ENCODE measurements around the gene TMEM59L.

- TF ChIP-seq, protein P1, sequence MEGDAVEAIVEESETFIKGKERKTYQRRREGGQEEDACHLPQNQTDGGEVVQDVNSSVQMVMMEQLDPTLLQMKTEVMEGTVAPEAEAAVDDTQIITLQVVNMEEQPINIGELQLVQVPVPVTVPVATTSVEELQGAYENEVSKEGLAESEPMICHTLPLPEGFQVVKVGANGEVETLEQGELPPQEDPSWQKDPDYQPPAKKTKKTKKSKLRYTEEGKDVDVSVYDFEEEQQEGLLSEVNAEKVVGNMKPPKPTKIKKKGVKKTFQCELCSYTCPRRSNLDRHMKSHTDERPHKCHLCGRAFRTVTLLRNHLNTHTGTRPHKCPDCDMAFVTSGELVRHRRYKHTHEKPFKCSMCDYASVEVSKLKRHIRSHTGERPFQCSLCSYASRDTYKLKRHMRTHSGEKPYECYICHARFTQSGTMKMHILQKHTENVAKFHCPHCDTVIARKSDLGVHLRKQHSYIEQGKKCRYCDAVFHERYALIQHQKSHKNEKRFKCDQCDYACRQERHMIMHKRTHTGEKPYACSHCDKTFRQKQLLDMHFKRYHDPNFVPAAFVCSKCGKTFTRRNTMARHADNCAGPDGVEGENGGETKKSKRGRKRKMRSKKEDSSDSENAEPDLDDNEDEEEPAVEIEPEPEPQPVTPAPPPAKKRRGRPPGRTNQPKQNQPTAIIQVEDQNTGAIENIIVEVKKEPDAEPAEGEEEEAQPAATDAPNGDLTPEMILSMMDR (IDR thresholded peaks at IDR 0.05), result no peak
- TF ChIP-seq POLR2A (IDR thresholded peaks at IDR 0.05), result no peak
Measured at GRCh38 chr19:18601875-18602274, 10.8 kb upstream of the TMEM59L start.

Measured in body of pancreas (tissue), 4 donors.